GM19324 (cell line): ENCODE data around the gene RHOG.

ENCODE experiments used
- ATAC-seq: cut with Tn5 transposase; IDR thresholded peaks from one replicate; pipeline ENCODE4 v1.9.1; 2021; ENCODE audit warnings: mild to moderate bottlenecking, moderate library complexity; ENCODE audit not compliant: unreplicated experiment, low FRiP score

The RHOG gene

DNA sequence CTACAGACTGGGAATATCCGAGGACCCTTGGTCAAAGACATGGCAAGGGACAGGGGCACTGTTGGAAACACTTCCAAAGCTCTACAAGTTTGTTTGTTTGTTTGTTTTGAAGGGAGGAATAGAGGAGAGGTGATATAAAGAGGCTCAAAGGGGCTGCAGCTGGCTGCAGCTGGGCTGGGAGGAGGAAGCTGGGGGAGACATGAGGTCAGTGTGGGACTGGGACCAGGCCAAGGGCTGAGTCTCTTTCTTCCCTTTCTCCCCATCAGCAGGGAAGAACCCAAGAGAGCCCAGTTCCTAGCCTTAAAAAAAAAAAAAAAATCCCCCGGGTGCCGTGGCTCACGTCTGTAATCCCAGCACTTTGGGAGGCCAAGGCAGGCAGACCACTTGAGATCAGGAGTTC is 5.0 kb downstream of the RHOG start:
- ATAC-seq: no peak

GRCh38 chr11:3834664-3835461 is 5.9 kb downstream of the RHOG start:
- no peak for ATAC-seq

- ATAC-seq: no peak
Observed at GRCh38 chr11:3834349-3834663, 6.5 kb downstream of the RHOG start.

- ATAC-seq: no peak
Observed at GRCh38 chr11:3833449-3833848, 7.3 kb downstream of the RHOG start.

DNA sequence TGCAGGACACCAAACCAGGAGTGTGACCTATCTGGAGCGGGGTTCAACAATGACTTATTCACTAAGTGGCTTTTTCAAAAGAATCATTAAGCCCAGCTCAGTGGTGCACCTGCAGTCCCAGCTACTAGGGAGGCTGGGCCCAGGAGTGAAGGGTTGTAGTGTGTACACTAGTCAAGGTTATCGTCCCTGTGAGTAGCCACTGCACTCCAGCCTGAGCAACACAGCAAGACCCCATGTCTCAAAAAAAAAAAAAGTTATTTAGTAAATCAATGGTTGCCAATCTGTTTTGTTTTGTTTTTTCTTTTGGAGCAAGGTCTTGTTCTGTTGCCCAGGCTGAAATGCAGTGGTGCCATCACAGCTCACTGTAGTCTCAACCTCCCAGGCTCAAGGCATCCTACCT is 7.9 kb downstream of the RHOG start:
- no peak for ATAC-seq

DNA sequence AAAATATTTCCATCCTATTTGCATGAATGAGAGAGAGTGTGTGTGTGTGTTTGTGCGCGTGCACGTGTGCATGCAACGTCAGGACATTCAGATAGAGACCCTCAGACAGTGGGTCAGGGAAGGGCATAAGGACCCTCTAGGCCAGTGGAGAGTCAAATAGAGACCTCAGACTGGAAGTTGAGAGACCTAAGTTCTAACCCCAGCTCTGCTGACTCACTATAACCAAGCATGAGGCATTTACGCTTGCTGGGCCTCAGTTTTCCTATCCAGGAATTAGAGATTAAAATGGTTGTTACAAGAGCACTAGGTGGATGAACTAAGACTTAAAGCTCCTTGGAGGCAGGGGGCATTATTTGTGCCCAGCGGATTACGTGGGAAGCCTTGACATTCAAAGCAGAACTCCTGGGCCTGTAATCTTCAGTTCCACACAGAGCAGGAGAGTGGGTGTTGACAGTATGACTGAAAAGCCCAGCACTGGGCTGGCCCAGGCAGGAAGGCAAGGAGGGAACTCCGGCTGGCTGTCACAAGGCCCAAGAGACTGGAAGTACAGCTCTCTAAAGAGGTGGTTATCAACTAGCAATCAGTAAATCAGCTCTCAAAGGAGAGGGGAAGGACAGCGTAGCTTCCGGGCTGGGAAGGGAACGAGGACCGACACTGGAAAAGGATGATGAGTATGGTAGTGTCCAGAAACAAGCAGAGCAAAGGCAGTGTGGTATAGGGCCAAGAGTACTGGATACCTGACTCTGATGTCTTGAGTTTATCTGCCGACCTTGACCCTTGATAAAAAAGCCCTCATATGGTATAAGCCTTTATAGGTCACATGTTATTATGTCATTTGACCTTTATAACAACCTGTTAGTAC is 9.2 kb downstream of the RHOG start:
- ATAC-seq: no peak

DNA sequence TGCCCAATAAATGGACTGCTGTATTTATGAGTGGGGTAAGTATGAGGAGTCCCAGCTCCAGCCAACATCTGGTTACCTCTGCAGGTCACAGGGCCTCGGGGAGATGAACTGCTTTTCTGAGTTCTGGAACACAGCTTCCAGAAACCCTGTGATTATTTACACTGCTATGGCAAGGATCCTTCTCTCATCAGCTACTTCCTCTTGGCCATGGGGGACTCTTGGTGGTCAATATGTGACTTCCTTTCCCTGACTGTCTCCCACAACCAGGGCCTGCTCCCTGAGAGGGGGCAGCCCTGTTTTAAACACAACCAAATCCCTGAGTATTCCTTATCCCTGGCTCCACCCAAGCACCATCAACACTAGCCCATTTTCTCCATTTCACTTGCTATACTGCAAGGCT is 10.0 kb downstream of the RHOG start:
- no peak for ATAC-seq

DNA sequence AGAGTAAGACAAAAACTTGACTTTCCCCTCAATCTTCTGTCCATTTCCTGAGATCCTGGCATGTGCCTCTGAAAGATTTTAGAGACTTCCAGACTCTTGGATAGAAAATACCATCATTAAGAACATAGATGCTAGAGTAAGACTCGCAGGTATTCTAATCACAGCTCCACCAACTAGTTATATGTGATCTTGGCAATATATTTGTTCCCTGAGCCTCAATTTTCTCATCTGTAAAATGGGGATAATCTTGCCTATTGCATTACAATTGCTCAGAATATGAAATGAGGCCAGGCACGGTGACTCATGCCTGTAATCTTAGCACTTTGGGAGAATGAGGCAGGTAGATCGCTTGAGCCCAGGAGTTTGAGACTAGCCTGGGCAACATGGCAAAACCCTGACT is 10.7 kb downstream of the RHOG start:
- ATAC-seq: no peak

GRCh38 chr11:3827434-3828186 is 13.1 kb downstream of the RHOG start:
- no peak for ATAC-seq

- ATAC-seq: no peak
Observed at GRCh38 chr11:3826721-3827120, 14.0 kb downstream of the RHOG start.

- ATAC-seq: no peak
Observed at GRCh38 chr11:3825473-3826154, 15.1 kb downstream of the RHOG start.

GRCh38 chr11:3824714-3825472 is 15.9 kb downstream of the RHOG start:
- peak; percentile 51 for ATAC-seq

GRCh38 chr11:3823762-3824506 is 16.8 kb downstream of the RHOG start:
- ATAC-seq: no peak

DNA sequence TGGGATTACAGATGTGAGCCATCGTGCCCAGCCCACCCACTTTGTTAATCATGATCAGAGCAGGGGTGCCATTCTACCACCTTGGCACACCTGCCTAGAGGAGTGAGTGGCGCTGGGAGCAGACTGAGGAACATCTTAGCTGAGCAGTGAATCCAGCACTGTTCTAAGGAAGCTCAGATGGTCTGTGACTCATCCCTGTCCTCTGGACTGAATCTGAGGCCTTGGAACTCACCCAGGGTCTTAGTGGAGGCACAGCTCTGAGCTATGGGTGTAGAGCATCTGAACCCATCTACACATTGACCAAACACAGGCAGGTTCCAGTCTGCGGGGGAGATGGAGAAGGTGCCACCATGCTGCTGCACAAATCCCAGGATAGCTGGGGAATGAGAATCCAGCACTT is 17.5 kb downstream of the RHOG start:
- ATAC-seq: no peak

- no peak for ATAC-seq
Observed at GRCh38 chr11:3822312-3822711, 18.4 kb downstream of the RHOG start.

GRCh38 chr11:3820971-3821370 is 19.8 kb downstream of the RHOG start:
- ATAC-seq: no peak

DNA sequence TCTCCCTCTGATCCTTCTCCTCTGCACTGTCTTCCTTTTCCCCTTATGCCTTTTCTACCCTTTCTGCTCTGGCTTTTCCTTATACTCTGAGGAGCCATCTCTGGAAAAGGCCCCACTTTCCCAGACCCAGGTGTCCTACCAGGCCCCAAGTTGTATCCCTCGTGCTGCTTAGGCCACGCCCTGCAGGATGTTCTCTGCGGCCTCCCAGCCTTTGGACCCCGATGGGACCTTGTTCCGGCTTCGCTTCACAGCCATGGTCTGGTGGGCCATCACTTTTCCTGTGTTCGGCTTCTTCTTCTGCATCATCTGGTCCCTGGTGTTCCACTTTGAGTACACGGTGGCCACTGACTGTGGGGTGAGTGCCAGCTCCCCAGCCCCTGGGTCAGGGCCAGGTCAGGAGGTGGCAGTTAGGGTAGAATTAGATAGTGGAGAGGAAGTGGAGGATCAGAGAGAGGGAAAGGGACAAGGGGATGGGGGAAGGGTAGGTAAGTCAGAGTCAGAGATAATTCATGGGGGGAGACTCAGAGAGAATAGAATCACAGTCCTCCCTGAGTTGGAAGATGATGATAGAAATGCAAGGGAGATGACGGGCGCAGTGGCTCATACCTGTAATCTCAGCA is 23.5 kb downstream of the RHOG start:
- no peak for ATAC-seq

- no peak for ATAC-seq
Observed at GRCh38 chr11:3816673-3817072, 24.1 kb downstream of the RHOG start.

DNA sequence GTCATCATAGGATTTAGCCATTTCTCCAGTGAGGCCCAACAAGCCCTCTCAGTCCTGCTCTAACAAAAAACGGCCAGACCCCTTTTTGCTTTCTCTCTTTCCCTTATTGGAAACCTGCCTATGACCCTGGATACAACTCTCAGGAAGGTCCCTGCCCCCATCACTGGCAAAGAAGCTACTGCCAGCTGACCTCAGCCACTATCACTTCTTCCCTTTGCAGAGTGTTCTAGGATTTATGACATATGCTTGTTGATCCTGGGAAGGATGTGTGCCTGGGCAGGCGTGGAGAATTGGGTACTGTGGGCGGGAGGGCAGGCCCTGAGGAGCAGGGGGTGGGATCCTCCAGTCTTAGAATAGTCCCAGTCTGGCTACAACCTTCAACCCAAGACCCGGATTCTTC is 24.9 kb downstream of the RHOG start:
- ATAC-seq: no peak
